Activated T-cell treated with anti-CD3 and anti-CD28 coated beads, Interleukin-2, amount 50 U/mL, for 72 hours (primary cell): ENCODE results near the gene CAPN5. TPM values are rescaled to one million over a fixed set of nuclear protein-coding genes. Genes with fewer than 3 reads are reported as not detected.
"Not testable (repeated sequence)": the region's sequence is repeated elsewhere in the genome, so short reads cannot be mapped to it uniquely, and the experiment has no call there.

ENCODE experiments used
- ATAC-seq, 2 donors: fragments of 150-1000 bp; cut with Tn5 transposase; replicated peaks in 1 of 2; 2 replicates each; pipeline ENCODE4 v1.10.0; 2021; ENCODE audit warnings: moderate library complexity in 2 of 2, mild to moderate bottlenecking in 1 of 2
- DNase-seq, 2 donors: peaks; one replicate each; pipeline ENCODE4 v3.0.0; 2021 to 2022; ENCODE audit warnings: mixed read lengths in 1 of 2
- H3K27ac Mint-ChIP-seq: one replicate; pipeline ENCODE4 v1.8.0; 2022; ENCODE audit warnings: mild to moderate bottlenecking, moderate library complexity, mixed read lengths
- H3K27me3 Mint-ChIP-seq: one replicate; pipeline ENCODE4 v1.8.0; 2022; ENCODE audit warnings: low read depth, mixed read lengths
- H3K36me3 Mint-ChIP-seq, 2 donors: one replicate each; pipeline ENCODE4 v1.8.0; 2022; ENCODE audit warnings: mixed read lengths in 2 of 2, mild to moderate bottlenecking in 1 of 2; ENCODE audit not compliant: insufficient read depth in 2 of 2
- H3K4me1 Mint-ChIP-seq: one replicate; pipeline ENCODE4 v1.8.0; 2022; ENCODE audit warnings: low read depth, mixed read lengths
- H3K4me3 Mint-ChIP-seq, 2 donors: one replicate each; pipeline ENCODE4 v1.8.0; 2022; ENCODE audit warnings: mild to moderate bottlenecking in 2 of 2, mixed read lengths in 2 of 2, moderate library complexity in 2 of 2
- H3K9me3 Mint-ChIP-seq, 2 donors: one replicate each; pipeline ENCODE4 v1.8.0; 2022; ENCODE audit warnings: mixed read lengths in 2 of 2
- total RNA-seq, 2 donors: library from RNA; stranded (reverse); gene quantifications; one replicate each; pipeline ENCODE4 v1.2.3, GENCODE V29; 2022

Gene CAPN5
- total RNA-seq, 2 donors from 2014 or later = 1.0 to 1.1 TPM

GRCh38 chr11:77093987-77094840 lies 27.4 kb downstream of the CAPN5 start:
- Mint-ChIP-seq H3K36me3 (peaks cover 0 to 2% of the 10 kb centered on the region in 2 donors), H3K4me1 (peaks cover 11% of the 10 kb centered on the region), H3K27ac (no peak overlapping the region), H3K9me3 (no peaks in the 10 kb centered on the region), H3K27me3 (no peaks in the 10 kb centered on the region), H3K4me3 (no peak overlapping the region)
- ATAC-seq (no peak), DNase-seq (no peak)

GRCh38 chr11:77094841-77095365 lies 28.1 kb downstream of the CAPN5 start:
- H3K27me3 Mint-ChIP-seq = no peaks in the 10 kb centered on the region
- H3K4me1 Mint-ChIP-seq = peaks cover 11% of the 10 kb centered on the region
- DNase-seq (no peak), ATAC-seq (no peak)
- H3K36me3 Mint-ChIP-seq = peaks cover 0 to 2% of the 10 kb centered on the region in 2 donors
- no peaks in the 10 kb centered on the region for H3K9me3 Mint-ChIP-seq
- no peak overlapping the region for H3K27ac Mint-ChIP-seq
- no peak overlapping the region for H3K4me3 Mint-ChIP-seq

DNA sequence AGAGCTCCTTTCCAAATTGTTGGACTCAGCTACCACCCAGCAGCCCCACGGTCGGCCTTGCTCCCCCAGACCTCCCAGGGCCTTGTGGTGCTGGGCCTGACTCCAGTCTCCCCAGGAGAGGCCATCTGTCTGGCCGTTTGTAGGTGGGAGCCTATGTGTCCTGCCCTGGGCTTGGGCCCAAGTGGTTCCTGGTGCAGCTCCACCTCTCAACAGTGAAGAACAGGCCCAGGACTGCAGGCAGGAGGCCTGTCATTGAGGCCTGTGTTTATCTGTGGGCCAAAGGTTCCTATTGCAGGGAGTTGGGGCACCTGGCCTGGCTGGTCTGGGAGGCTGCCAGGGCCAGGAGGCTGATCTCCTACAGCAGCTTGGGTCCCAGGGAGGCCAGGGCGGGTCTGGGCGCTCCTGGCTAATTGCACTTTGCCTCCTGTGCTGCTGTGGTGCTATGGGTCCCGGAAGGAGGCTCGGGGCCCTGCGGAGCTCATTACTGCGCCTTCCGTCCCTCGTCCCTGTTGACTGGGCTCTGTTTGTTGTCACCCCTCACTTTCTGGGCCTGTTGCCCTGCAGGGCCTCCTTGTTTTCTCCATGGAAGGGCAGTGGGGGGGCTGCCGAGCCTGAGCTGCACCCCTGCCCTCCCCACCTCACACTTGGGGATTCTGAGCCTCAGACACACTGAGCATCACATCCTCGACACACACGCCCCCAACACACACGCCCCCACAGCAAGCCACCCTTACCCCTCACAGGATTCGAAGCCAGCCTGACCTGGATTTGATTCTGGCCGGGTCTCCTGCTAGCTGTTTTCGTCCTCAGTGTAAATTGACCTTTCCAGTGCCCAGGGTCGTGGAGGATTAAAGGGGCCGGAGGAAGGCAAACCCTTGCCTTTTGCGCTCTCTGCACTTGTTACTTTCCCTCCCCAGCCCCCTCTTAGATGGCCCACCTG lies 29.1 kb downstream of the CAPN5 start:
- no peak overlapping the region for H3K27ac Mint-ChIP-seq
- H3K27me3 Mint-ChIP-seq = no peaks in the 10 kb centered on the region
- H3K36me3 Mint-ChIP-seq = peaks cover 0 to 2% of the 10 kb centered on the region in 2 donors
- DNase-seq (no peak), ATAC-seq (no peak)
- no peak overlapping the region for H3K4me3 Mint-ChIP-seq
- H3K4me1 Mint-ChIP-seq = peaks cover 5% of the 10 kb centered on the region
- H3K9me3 Mint-ChIP-seq = no peaks in the 10 kb centered on the region

- H3K4me3 Mint-ChIP-seq = no peak overlapping the region
- DNase-seq (no peak), ATAC-seq (no peak)
- no peaks in the 10 kb centered on the region for H3K27me3 Mint-ChIP-seq
- no peaks in the 10 kb centered on the region for H3K4me1 Mint-ChIP-seq
- H3K9me3 Mint-ChIP-seq = no peaks in the 10 kb centered on the region
- peaks cover 0 to 2% of the 10 kb centered on the region in 2 donors for H3K36me3 Mint-ChIP-seq
- no peak overlapping the region for H3K27ac Mint-ChIP-seq
Observed at GRCh38 chr11:77096591-77097019, 29.8 kb downstream of the CAPN5 start.

DNA sequence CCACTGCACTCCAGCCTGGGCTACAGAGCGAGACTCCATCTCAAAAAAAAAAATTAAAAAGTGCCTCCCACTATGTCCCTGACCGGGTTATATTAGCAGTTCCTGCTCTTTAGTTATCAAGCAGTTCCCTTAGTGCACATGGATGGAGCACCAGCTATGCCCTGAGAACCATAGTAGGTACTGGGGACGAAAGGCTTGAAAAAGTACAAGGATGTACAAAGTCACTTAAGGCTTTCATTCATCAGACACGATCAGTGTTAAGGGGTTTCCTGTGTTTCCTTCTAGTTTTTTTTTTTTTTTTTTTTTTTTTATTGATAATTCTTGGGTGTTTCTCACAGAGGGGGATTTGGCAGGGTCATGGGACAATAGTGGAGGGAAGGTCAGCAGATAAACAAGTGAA lies 30.4 kb downstream of the CAPN5 start:
- H3K36me3 Mint-ChIP-seq, H3K4me1 Mint-ChIP-seq, H3K27ac Mint-ChIP-seq, H3K27me3 Mint-ChIP-seq, ATAC-seq, DNase-seq, H3K4me3 Mint-ChIP-seq, H3K9me3 Mint-ChIP-seq: not testable (repeated sequence)

GRCh38 chr11:77100166-77101042 lies 33.6 kb downstream of the CAPN5 start:
- Mint-ChIP-seq H3K27me3 (no peaks in the 10 kb centered on the region), H3K4me1 (no peaks in the 10 kb centered on the region), H3K27ac (no peak overlapping the region), H3K4me3 (no peak overlapping the region), H3K36me3 (peaks cover 0 to 2% of the 10 kb centered on the region in 2 donors), H3K9me3 (no peaks in the 10 kb centered on the region)
- DNase-seq (no peak), ATAC-seq (no peak)

DNA sequence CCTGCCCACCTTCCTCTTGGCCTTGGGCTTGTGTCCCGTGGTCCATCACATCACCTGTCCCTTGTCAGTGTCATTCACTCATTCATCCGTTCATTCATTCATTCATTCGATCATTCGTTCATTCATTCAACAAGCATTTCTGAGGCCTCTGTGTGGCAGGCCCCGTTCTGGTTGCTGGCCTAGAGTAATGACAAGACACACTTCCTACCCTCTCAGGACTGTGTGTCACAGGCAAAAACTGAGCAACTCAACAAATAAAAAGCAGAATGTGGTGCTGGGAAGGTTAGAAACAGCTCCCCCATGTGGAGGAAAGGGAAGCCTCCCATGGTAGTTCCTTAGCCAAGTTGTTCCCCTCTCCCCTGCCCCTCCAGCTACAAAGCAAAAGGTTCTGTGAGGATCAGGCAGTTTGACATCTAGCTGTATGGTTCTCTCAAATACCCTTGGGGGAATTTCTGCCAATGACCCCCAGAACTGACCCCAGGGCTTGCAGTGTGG lies 34.3 kb downstream of the CAPN5 start:
- ATAC-seq (peak in 1 of 2 donors; percentile 41), DNase-seq (no peak)
- Mint-ChIP-seq H3K27ac (no peak overlapping the region), H3K4me1 (no peaks in the 10 kb centered on the region), H3K4me3 (no peak overlapping the region), H3K36me3 (peaks cover 0 to 2% of the 10 kb centered on the region in 2 donors), H3K9me3 (no peaks in the 10 kb centered on the region), H3K27me3 (no peaks in the 10 kb centered on the region)

DNA sequence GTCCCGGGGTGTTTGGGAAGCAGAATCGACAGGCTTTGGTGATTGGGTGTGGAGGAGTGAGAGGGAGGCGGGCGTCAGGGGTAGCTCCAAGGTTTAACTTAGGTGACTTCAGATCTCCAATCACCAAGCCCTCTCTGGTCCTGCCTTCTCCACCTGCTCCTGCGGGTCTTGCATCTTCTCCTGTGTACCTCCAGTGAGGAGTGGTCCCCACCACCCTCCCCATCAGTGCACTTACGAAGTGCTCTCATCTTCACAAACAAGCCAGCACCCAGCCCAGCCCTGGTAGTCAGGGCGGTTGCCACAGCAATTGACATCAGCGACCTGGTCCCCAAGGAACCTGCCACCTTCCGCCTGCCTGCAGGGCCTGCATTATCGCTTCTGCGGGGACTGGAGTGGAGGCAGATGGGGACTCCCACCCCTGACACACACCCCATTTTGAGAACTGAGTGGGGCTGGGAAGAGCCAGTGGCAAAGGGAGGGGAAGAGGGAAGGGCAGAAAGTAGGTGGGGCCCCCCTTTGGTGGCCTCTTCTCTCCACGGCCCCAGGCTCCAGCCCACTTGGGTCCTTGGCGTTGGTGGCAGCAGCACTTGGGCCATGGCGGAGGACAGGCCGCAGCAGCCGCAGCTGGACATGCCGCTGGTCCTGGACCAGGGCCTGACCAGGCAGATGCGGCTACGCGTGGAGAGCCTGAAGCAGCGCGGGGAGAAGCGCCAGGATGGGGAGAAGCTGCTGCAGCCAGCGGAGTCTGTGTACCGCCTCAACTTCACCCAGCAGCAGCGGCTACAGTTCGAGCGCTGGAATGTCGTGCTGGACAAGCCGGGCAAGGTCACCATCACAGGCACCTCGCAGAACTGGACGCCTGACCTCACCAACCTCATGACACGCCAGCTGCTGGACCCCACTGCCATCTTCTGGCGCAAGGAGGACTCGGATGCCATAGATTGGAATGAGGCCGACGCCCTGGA lies 35.8 kb downstream of the CAPN5 start, which contains the start of gene OMP:
TSS of gene OMP (plus strand) at position 595 of the 965 bp plus-strand sequence. CDS start at position 595, 0 bp downstream.
- no peak for DNase-seq
- no peaks in the 10 kb centered on the region for H3K27me3 Mint-ChIP-seq
- no peaks in the 10 kb centered on the region for H3K9me3 Mint-ChIP-seq
- ATAC-seq = no peak
- no peaks in the 10 kb centered on the region for H3K36me3 Mint-ChIP-seq
- no peak within 1 kb of the TSS for H3K4me3 Mint-ChIP-seq
- H3K4me1 Mint-ChIP-seq = no peaks in the 10 kb centered on the region
- H3K27ac Mint-ChIP-seq = no peak within 1 kb of the TSS

GRCh38 chr11:77103319-77103718 lies 36.5 kb downstream of the CAPN5 start:
- H3K4me3 Mint-ChIP-seq = no peak overlapping the region
- H3K9me3 Mint-ChIP-seq = no peaks in the 10 kb centered on the region
- DNase-seq (no peak), ATAC-seq (no peak)
- no peaks in the 10 kb centered on the region for H3K27me3 Mint-ChIP-seq
- H3K27ac Mint-ChIP-seq = no peak overlapping the region
- H3K4me1 Mint-ChIP-seq = no peaks in the 10 kb centered on the region
- no peaks in the 10 kb centered on the region for H3K36me3 Mint-ChIP-seq

DNA sequence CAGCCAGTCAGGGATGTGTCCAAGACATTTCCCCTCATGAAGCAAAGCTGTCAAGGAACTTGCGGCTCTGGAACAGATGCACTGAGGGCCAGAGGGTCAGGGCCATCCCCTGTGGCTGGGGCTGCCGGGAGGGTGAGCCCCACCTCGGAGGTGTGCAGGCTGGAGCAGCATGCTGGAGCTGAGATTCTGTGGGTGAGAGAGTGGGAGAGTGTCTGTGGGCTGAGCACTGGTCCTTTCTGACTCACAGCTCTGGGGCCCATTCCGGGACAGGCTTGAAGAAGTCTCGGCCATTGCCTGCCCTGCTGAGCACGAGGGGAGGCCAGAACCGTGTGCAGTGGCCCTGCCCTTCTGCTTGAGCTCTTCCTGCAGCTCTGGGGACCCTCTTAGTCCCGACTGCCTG lies 38.0 kb downstream of the CAPN5 start:
- Mint-ChIP-seq H3K4me3 (no peak overlapping the region), H3K27ac (no peak overlapping the region), H3K9me3 (no peaks in the 10 kb centered on the region), H3K27me3 (no peaks in the 10 kb centered on the region), H3K4me1 (no peaks in the 10 kb centered on the region), H3K36me3 (no peaks in the 10 kb centered on the region)
- ATAC-seq = no peak
- no peak for DNase-seq

DNA sequence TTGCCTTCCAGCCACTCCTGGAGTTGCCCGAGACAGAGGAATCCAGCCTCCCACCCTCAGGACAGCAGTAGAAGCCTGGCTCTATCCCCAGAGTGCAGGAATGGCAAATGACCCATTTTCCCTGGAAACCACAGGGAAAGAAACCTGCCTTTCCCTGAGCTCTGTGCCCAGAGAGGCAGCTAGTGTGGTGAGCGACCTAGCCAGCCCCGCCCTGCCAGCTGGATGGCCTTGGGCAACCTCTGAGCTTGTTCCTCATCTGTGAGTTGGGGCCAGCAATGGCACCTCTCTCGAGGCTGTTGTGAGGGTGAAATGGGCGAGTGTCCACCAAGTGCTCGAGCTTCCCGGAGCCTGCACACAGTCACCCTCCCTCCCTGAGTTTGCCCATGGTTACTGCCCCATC lies 39.5 kb downstream of the CAPN5 start:
- DNase-seq (no peak), ATAC-seq (no peak)
- Mint-ChIP-seq H3K4me1 (no peaks in the 10 kb centered on the region), H3K9me3 (no peaks in the 10 kb centered on the region), H3K4me3 (no peak overlapping the region), H3K36me3 (no peaks in the 10 kb centered on the region), H3K27me3 (no peaks in the 10 kb centered on the region), H3K27ac (no peak overlapping the region)
